SK-N-MC (cell line): ENCODE data around the gene TRIM24.

ENCODE experiments used
- EZH2 ChIP-seq: fragments of 200-600 bp; sonication (generic); IDR thresholded peaks from one replicate; pipeline ENCODE4 v1.6.1; 2017; ENCODE audit warnings: antibody characterized with exemption
- FOXP2 ChIP-seq: optimal IDR thresholded peaks from 2 replicates; pipeline ENCODE3; 2011; ENCODE audit warnings: mild to moderate bottlenecking, moderate library complexity; ENCODE audit not compliant: insufficient read depth; ENCODE audit errors: extremely low read length, control extremely low read depth
- POLR2AphosphoS5 ChIP-seq: IDR thresholded peaks from 2 replicates; pipeline ENCODE4 v1.6.1; 2012; ENCODE audit warnings: mild to moderate bottlenecking, low read depth, low read length, borderline replicate concordance

DNA sequence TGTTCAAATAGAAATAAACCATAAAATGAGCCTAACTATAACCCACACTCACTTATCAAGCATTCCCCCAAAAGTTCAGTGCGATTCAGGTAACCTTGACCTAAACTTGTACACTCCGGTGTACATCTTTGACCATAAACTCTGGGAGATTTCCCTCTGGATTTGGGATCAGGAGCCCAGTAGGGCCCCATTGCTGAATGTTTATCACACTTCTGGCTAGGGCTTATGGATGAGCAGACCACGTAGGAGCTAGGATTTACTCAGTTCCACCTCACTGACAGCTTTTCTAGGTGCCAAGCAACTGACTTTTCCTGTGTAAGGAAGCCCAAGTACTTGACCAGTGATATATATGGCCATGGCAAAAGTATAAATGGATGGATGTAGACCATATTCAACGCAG is 127.4 kb downstream of the TRIM24 start:
- TF ChIP-seq EZH2, result no peak
- TF ChIP-seq POLR2AphosphoS5, result no peak
- no peak for TF ChIP-seq FOXP2
